Measurements from ENCODE around the gene CCDC159.

The CCDC159 gene

DNA sequence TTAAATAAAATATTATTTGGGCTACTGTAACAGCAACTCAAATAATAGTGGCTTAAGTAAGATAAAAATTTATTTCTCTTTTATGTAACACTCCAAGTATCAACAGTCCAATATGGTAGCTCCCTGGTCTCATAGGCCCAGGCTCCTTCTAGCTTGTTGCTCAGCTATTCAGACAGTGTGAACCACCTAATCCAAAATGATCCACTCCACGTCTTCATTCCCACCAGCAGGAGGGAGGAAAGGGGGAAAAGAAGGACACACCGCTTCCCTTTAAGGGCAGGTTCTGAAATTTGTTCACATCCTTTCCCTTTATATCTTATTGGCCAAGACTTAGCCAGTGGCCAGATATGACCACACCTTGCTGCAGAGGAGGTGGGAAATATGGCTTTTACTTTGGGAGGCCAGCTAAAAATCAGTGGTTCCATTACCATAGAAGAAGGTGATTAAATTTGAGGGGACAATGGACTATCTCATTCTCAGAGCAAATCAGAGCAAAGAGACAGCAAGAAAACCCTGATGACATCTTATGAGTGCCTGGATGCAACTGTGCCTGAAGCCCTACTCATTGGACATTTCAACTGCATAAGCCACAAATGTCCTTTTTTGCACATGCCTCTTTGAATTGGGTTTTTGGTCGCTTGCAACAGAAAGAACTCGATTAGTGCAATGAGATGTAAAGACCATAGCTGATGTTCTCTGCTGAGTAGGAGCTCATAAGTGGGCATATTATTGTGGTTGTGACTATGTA lies 44.8 kb downstream of the CCDC159 start:
- DNase-seq (ENCODE audit: low read depth), result no peak

GRCh38 chr19:11397089-11397610 lies 50.8 kb downstream of the CCDC159 start:
- no peak for DNase-seq (ENCODE audit: low read depth)

DNA sequence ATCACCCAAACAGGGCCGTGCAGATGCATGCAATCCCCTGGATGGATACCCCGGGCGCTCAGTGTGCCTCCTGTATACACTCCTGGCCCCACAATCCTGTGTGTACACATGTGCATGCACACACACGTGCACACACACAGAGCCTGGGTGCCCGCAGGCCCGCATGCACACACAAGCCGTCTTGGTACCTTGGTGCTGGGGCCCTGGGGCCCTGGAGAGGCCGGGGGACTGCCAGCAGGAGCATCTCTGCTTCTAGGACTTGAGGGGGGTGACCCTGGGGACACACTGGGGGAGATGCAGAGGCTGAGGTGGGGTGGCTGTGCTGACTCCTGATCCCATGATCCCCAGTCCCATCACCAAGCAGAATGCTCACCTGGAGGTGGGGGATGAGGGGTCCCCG lies 53.3 kb downstream of the CCDC159 start:
- DNase-seq (ENCODE audit: low read depth), result no peak

- DNase-seq (ENCODE audit: low read depth), result no peak
Observed at GRCh38 chr19:11400798-11401197, 54.5 kb downstream of the CCDC159 start.

DNA sequence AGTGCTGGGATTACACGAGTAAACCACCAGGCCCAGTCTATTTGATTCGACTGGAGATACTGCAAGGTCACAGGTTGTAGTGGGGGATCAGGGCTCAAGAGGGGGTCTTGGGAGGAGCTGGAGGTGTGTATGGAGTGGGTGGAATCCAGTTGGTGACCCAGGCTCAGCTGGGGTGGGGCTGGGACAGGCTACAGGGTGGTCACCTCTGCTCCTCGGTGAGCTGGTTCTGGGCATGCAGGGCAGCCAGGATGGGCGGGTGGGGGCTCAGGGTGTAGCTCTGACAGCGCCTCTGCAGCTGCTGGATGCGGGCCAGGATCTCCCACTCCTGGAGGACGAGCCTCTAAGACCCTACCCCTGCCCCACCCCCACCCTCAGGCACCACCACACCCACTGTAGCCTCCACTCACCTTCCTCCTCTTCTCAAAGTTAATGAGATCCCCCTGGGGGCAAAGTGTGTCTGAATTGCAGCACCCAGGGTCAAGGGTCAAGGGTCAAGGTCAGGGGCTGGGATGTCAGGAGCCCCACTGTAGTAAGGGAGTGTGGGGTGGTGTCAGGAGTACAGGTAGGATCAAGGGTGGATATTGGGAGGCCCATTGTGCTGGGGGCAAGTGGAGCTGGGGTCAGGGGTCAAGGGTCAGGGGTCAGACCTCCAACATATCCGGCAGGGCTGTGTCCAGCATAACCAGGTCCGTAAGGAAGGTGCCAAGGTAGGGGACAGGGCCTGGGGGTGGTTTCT lies 55.7 kb downstream of the CCDC159 start:
- DNase-seq (ENCODE audit: low read depth), result no peak

All from T follicular helper cell (primary cell).